Common myeloid progenitor, CD34-positive (primary cell): Measurements from ENCODE around the gene PDE2A.

Experiments used
- CTCF ChIA-PET: fragments of 350-600 bp; sonication (Branson Sonifier 250); formaldehyde crosslinking; loops from one replicate; lab custom pipeline; 2021; ENCODE audit warnings: antibody characterized with exemption; lab: Charles Lee
- POLR2A ChIA-PET: fragments of 350-600 bp; sonication (Branson Sonifier 250); formaldehyde crosslinking; loops from one replicate; lab custom pipeline; 2021; ENCODE audit warnings: antibody characterized with exemption; lab: Charles Lee
- DNase-seq, 3 donors: peaks; one replicate each; pipeline versions ENCODE4 v3.0.0 to v3.0.0-alpha.2; 2013
- H3K27ac ChIP-seq, 2 experiments: 1 replicate in 1 of 2; 2 replicates in 1 of 2; pipeline ENCODE4 v1.7.0; 2013; ENCODE audit warnings: inconsistent platforms in 2 of 2, low read length in 2 of 2, mild to moderate bottlenecking in 2 of 2, low read depth in 1 of 2, moderate library complexity in 1 of 2; ENCODE audit not compliant: severe bottlenecking in 2 of 2, insufficient read depth in 1 of 2, poor library complexity in 1 of 2
- H3K27me3 ChIP-seq, 5 experiments: replicated peaks in 2 of 5; 1 replicate in 3 of 5; 2 replicates in 2 of 5; pipeline versions ENCODE4 v1.6.1 to v1.7.0; 2013; ENCODE audit warnings: low read length in 4 of 5, mild to moderate bottlenecking in 2 of 5, moderate library complexity in 2 of 5, inconsistent platforms in 1 of 5; ENCODE audit not compliant: insufficient read depth in 5 of 5, control insufficient read depth in 4 of 5
- H3K36me3 ChIP-seq, 4 experiments: 1 replicate in 2 of 4; 2 replicates in 2 of 4; pipeline versions ENCODE4 v1.6.1 to v1.7.0; 2013; ENCODE audit warnings: low read length in 3 of 4, control low read depth in 1 of 4, mild to moderate bottlenecking in 1 of 4; ENCODE audit not compliant: control insufficient read depth in 4 of 4, insufficient read depth in 4 of 4
- H3K4me1 ChIP-seq, 4 experiments: 1 replicate in 3 of 4; 2 replicates in 1 of 4; pipeline versions ENCODE4 v1.6.1 to v1.7.1; 2013; ENCODE audit warnings: low read length in 3 of 4, mild to moderate bottlenecking in 3 of 4, control low read depth in 1 of 4, inconsistent platforms in 1 of 4, moderate library complexity in 1 of 4; ENCODE audit not compliant: control insufficient read depth in 4 of 4, insufficient read depth in 4 of 4; ENCODE audit errors: control extremely low read depth in 1 of 4
- H3K4me3 ChIP-seq, 7 experiments: 1 replicate in 4 of 7; 2 replicates in 3 of 7; pipeline versions ENCODE4 v1.5.1 to v1.7.0; 2013; ENCODE audit warnings: mild to moderate bottlenecking in 7 of 7, low read length in 6 of 7, moderate library complexity in 6 of 7, inconsistent platforms in 2 of 7, low read depth in 2 of 7, control low read depth in 1 of 7; ENCODE audit not compliant: insufficient read depth in 4 of 7, control insufficient read depth in 1 of 7; ENCODE audit errors: extremely low read depth in 1 of 7
- H3K9me3 ChIP-seq, 5 experiments: 1 replicate in 4 of 5; 2 replicates in 1 of 5; pipeline versions ENCODE4 v1.6.1 to v1.7.1; 2013; ENCODE audit warnings: low read length in 4 of 5, mild to moderate bottlenecking in 2 of 5, inconsistent platforms in 1 of 5, low read depth in 1 of 5, moderate library complexity in 1 of 5; ENCODE audit not compliant: control insufficient read depth in 4 of 5, insufficient read depth in 2 of 5; ENCODE audit errors: control extremely low read depth in 1 of 5
- WGBS: methylation state at CpG from one replicate; pipeline ENCODE4 v1.1.5; 2013; ENCODE audit not compliant: insufficient coverage; 5-methylcytosine and 5-hydroxymethylcytosine counted together

Gene PDE2A

DNA sequence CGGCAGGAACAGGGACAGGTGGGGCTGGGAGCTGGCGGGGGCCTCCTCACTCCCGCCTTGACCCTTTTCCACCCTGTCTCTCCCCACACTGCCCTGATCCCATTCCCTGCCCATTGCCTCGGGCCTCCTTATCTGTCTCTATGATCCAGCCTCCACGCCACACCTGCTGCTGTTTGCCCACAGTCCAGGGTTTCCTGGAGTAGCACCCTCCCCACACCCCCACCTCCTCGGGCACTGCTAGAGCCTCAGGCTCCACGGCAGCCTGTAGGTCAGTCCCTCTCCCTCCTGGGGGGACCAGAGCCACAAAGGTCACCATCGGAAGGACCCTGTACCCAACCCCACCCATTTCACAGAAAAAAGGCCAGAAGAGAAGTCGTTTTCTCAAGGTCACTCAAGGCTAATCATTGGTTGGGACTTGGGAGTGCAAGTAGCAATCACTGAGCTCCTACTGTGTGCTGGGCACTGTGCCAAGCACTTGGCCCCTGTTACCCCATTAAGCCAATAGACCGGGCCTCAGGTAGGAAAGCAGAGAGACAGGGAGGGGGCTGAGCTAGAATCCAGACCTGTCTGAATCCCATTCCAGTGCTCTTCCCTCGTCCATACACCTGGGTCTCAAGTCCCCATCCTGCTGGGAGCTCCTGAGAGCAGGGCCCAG lies 71.8 kb downstream of the PDE2A start:
- H3K4me3 ChIP-seq, result no peak overlapping the region
- H3K36me3 ChIP-seq, result no peaks in the 10 kb centered on the region
- DNase-seq, result no peak
- H3K27ac ChIP-seq, result no peak overlapping the region
- peaks cover 0 to 3% (median 0%) of the 10 kb centered on the region in 4 experiments for H3K4me1 ChIP-seq
- CTCF ChIA-PET, result interaction anchor here (0.9 to 2.7 kb wide), 6 partner anchors 13 to 39 kb away, joined by 3 to 19 read pairs (median 3); no protein-coding TSS in a partner anchor
- POLR2A ChIA-PET, result no interaction called here
- no peaks in the 10 kb centered on the region for H3K9me3 ChIP-seq
- H3K27me3 ChIP-seq, result peaks cover 0 to 10% (median 0%) of the 10 kb centered on the region in 5 experiments
- 92% methylated on average over 10 of the region's 11 CpGs for WGBS

DNA sequence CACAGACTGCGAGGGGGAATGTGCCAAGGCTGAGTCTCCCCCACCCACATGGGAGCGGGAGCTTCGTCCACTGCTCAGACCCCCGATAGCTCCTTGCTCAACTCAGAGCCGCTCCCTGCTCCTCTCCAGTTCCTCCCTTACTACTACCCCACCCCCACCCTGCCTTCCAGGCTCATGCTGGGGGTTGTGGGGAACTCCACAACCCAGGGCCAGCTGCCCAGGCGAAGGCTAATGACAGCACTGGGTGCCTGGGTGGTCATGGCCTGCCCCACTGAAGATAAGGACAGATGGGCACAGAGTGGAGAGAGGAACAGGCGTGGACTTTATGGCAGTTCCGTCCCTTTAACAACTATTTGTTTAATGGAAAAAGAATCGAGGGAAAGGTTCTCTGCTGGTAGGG lies 73.7 kb downstream of the PDE2A start:
- Histone ChIP-seq H3K9me3 (no peaks in the 10 kb centered on the region), H3K4me3 (no peak overlapping the region), H3K27me3 (peaks cover 0 to 10% (median 0%) of the 10 kb centered on the region in 5 experiments), H3K27ac (no peak overlapping the region), H3K36me3 (no peaks in the 10 kb centered on the region), H3K4me1 (no peaks in the 10 kb centered on the region)
- DNase-seq, result no peak
- ChIA-PET POLR2A (no interaction called here), CTCF (interaction anchor here (3.4 kb wide), 1 partner anchor 12 kb away, joined by 39 read pairs; no protein-coding TSS in a partner anchor)
- WGBS, result 96% methylated on average over 5 of the region's 9 CpGs

DNA sequence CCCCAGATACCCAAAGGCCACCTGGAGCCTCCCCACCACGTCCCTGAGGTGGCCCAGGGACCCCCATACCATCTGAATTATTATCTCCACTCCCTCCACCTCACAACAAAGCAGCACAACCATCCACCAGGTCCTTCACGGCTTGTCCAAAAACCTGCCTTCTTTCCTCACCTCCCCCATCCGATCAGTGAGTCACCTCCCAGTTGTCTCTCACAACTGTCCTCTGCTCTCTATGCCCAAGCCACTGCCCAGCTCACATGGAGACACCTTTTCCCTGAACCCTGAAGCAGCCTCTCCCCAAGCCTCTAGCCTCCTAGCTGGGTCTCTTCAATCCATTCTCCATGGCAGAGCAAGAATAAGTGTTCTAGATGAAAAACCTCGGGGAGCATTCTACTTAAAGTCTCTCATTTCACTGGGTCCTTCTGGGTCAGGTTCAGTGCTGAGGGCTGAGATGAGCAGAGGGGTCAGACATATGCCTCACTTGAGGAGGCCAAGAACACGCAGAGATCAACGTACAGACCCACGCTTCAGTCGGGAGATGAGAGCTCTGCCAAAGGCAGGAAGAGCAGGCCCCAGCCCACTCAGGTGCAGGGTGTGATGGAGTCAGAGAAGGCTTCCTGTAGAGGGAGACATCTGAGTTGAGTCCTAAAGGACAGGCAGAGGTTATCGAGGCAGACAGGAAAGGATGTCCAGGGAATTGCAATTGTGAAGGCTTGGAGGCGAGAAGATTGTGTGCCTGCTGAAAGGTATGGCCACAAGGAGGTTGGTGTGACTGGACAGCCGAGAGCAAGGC lies 74.7 kb downstream of the PDE2A start:
- H3K36me3 ChIP-seq, result no peaks in the 10 kb centered on the region
- POLR2A ChIA-PET, result interaction anchor here (1.5 kb wide), 1 partner anchor 13 kb away, joined by 4 read pairs; no protein-coding TSS in a partner anchor
- no peak overlapping the region for H3K27ac ChIP-seq
- H3K4me3 ChIP-seq, result no peak overlapping the region
- no peak for DNase-seq
- no peaks in the 10 kb centered on the region for H3K4me1 ChIP-seq
- H3K9me3 ChIP-seq, result no peaks in the 10 kb centered on the region
- H3K27me3 ChIP-seq, result peaks cover 0 to 5% (median 0%) of the 10 kb centered on the region in 5 experiments
- CTCF ChIA-PET, result interaction anchor here (0.6 to 3.4 kb wide), 8 partner anchors 9 to 104 kb away, joined by 3 to 39 read pairs (median 6); no protein-coding TSS in a partner anchor
- WGBS, result 94% methylated on average over 10 of the region's 11 CpGs

DNA sequence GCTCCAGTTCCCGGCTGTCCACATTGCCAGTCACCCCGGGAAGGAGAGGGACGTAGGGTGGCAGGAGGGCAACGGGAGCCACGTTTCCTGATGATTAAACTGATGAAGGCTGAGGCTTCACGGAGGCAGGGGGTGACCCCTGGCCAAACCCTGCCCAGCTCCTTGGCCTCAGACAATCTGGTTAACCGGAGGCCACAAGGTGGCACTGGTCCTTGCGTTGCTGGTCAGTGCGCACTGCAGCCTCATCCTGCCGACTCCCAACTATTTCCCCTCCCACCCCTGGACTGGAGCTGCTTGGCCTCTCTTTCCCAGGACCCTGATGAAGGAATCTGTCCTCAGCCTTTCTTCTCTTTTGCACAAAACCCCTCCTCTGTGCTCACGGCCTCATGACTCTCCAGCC lies 75.3 kb downstream of the PDE2A start:
- H3K27ac ChIP-seq, result no peak overlapping the region
- ChIA-PET POLR2A (interaction anchor here (1.5 kb wide), 1 partner anchor 12 kb away, joined by 4 read pairs; no protein-coding TSS in a partner anchor), CTCF (interaction anchor here (0.9 to 3.4 kb wide), 8 partner anchors 10 to 105 kb away, joined by 3 to 39 read pairs (median 6); no protein-coding TSS in a partner anchor)
- H3K36me3 ChIP-seq, result no peaks in the 10 kb centered on the region
- WGBS, result 76% methylated on average over 10 of the region's 11 CpGs
- no peaks in the 10 kb centered on the region for H3K9me3 ChIP-seq
- no peak for DNase-seq
- H3K27me3 ChIP-seq, result peaks cover 0 to 7% (median 0%) of the 10 kb centered on the region in 5 experiments
- no peaks in the 10 kb centered on the region for H3K4me1 ChIP-seq
- H3K4me3 ChIP-seq, result no peak overlapping the region

DNA sequence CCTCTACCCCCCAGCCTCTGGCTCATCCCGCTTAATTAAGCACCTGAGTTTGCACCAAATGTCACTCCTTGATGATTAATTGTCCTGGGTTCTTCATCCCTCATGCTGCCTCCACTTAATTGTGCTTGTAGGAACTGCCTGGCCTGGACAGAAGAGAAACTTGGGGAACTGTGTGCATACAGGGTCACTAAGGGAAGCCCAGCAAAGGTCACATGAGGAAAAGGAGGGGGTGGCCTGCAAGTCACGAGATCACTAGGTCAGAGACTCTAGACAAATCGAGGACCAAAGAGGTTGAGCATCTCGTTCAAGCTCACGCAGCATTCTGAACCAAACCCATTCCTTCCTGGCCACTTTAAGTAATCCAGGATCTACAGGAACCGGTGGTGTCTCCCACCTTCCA lies 75.8 kb downstream of the PDE2A start:
- DNase-seq, result no peak

DNA sequence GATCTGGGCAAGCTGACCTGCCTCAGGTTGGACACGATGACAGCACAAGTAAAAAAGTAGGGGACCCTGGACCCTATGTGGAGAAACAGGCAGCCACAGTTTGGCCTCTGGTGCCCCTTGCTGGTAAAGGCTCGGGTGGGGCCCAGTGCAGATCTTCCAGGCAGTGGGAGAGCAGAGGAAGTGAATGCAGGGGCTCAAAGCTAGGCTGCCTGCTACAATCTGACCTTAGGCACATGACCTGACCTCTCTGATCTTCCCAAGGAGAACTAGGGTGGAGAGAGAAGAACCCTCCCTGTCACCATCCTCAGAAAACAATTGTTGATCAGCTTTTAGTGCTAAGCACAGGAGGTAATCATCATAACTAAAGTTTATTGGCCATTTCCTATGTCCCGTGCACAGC lies 76.5 kb downstream of the PDE2A start:
- no peak overlapping the region for H3K4me3 ChIP-seq
- H3K36me3 ChIP-seq, result no peaks in the 10 kb centered on the region
- peaks cover 0 to 10% (median 2%) of the 10 kb centered on the region in 5 experiments for H3K27me3 ChIP-seq
- CTCF ChIA-PET, result interaction anchor here (1.2 to 3.4 kb wide), 5 partner anchors 10 to 87 kb away, joined by 4 to 39 read pairs (median 8); no protein-coding TSS in a partner anchor
- POLR2A ChIA-PET, result no interaction called here
- no peak overlapping the region for H3K27ac ChIP-seq
- no peak for DNase-seq
- 61% methylated on average over 2 of the region's 3 CpGs for WGBS
- no peaks in the 10 kb centered on the region for H3K9me3 ChIP-seq
- no peaks in the 10 kb centered on the region for H3K4me1 ChIP-seq

More for the DNA sequence above, 75.8 kb downstream of the PDE2A start:
- Histone ChIP-seq H3K4me1 (no peaks in the 10 kb centered on the region), H3K27ac (no peak overlapping the region), H3K4me3 (no peak overlapping the region), H3K27me3 (peaks cover 0 to 7% (median 0%) of the 10 kb centered on the region in 5 experiments), H3K9me3 (no peaks in the 10 kb centered on the region), H3K36me3 (no peaks in the 10 kb centered on the region)
- POLR2A ChIA-PET, result interaction anchor here (1.5 kb wide), 1 partner anchor 12 kb away, joined by 4 read pairs; no protein-coding TSS in a partner anchor
- 98% methylated on average over 5 of the region's 6 CpGs for WGBS
- CTCF ChIA-PET, result interaction anchor here (1.2 to 3.4 kb wide), 6 partner anchors 10 to 86 kb away, joined by 4 to 39 read pairs (median 8); no protein-coding TSS in a partner anchor
